Activated T-cell treated with anti-CD3 and anti-CD28 coated beads for 4 hours (primary cell): ENCODE data around the gene TRIM59.

Experiments
- DNase-seq: peaks from one replicate; pipeline ENCODE4 v3.0.0-alpha.2; 2020

The TRIM59 gene, protein sequence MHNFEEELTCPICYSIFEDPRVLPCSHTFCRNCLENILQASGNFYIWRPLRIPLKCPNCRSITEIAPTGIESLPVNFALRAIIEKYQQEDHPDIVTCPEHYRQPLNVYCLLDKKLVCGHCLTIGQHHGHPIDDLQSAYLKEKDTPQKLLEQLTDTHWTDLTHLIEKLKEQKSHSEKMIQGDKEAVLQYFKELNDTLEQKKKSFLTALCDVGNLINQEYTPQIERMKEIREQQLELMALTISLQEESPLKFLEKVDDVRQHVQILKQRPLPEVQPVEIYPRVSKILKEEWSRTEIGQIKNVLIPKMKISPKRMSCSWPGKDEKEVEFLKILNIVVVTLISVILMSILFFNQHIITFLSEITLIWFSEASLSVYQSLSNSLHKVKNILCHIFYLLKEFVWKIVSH

DNA sequence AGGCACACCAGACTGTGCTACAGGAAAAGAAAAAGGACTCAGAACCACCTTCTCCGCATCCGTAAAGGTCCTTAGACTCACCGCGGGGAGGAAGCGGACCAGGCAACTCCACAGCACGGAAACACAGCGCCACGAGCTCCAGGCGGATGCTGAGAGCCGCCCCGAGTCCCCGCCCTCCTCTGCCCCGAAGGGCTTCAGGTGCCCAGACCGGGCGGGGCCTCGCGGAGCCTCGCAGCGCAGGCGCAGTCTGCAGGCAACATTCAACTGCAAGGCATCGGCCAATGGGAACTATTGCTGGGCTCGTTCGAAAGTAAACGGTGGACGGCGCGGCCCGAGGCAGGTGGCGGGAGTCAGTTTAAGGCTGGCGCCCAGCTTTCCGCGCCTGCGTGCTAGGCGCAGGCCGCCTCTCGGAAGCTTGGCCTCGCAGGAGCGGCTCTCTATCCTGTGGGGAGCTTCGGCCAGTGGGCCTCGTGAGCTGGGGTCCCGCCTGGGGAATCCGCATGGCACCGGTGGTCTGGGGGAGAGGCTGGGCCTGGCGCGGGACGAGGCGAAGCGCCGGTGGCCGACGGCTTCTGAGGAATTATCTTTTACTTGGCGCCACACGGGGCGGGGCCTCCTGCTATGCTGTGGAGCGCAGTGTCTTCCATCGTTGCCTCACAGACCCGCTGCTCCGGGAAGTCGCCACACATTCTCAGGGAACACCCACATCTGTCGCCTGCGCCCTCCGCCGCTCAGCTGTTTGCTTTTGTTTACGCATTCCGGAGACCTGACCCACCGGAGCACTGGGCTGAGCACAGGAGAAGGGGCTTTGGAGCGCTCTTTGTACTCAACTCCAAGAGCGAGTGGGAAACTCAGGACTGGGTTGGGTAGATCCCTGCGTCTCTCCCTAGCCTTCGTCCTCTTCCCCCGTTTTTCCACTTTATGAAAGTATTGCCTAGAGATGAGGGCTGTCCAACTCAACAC lies at the start of gene TRIM59:
TRIM59 (minus strand) TSS at position 151 of the 963 bp plus-strand sequence. CDS start 10,603 bp downstream, outside the sequence.
- peak; percentile 91 for DNase-seq

DNA sequence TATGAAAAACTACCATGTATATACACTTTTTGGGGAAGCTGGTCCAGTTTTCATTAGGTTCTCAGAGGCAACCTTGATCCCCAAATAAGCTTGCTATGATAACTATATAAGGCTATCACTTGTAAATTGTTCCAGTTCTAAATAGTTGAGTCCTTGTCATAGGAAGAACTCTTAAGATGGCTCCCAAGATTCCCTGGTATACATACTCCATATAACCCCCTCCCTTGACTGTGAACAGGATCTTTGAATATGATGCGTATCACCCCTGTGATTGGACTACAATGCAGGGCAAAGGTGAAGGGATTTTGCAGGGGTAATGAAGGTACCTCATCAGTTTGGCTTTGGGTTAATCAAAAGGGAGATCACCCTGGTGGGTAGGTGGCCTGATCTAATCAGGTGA lies 48.6 kb upstream of the TRIM59 start:
- no peak for DNase-seq

DNA sequence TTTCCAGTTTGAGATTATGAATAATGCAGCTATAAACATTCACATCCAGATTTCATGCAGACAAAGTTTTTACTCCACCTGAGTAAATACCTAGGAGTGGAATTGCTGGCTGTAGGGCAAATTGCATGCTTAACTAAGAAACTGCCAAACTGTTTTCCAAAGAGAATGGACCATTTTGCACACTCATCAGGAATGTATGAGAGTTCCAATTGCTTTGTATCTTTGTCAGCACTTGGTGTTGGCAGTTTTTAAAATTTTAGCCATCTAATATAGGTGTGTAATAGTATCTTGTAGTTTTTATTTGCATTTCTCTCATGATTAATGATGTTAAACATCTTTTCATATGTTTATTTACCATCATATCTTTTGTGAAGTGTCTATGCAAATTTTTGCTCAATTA lies 40.6 kb upstream of the TRIM59 start:
- no peak for DNase-seq

DNA sequence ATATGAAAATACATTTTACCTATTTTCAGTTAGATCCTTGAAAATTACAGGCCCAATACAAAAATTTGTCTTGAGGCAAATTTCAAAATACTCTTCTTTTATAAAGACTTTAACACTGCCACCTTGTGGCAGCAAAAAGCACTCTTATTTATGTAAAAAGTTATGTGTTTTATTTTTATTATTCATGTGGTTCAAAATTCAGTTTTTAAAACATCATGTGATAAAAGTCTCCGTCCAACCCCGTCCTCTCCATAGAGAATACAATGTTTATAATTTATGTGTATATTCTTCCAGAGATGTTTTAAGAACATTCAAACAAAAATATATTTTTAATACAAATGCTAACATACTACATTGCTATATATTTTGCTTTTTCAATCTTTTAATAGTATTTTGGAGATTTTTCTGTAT lies 36.9 kb upstream of the TRIM59 start:
- DNase-seq = no peak

DNA sequence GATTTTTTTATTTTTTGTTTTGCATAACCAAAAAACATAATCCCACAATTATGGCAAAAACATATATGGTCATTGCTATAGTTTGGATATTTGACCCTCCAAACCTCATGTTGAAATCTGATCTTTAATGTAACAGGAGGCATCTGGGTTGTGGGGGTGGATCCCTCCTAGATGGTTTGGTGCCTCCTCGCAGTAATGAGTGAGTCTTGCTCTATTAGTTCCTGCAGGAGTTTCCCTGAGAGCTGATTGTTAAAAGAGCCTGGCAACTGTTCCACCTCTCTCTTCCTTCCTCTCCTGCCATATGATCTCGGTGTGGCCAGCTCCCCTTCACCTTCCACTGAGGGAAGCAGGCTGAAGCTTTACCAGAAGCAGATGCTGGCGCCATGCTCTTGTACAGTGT lies 33.2 kb upstream of the TRIM59 start:
- DNase-seq = no peak

DNA sequence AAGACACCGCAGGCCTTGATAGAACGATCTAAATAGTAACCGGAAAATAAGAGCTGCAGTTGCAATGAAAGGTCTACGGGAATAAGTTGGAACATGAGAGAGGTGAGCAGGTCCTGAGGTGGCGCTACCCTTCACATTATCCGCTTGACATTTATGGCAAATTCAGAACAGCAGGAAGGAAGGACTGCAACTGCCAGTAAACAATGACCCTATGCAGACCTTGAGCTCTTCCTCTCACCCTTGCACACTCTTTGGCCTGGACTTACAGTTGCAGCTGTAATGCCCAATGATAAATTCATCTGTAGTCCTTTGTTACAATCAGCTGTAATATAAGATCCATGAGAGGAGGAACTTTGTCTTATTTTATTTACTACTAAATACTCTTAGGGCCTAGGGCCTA lies 32.3 kb upstream of the TRIM59 start:
- DNase-seq = no peak

DNA sequence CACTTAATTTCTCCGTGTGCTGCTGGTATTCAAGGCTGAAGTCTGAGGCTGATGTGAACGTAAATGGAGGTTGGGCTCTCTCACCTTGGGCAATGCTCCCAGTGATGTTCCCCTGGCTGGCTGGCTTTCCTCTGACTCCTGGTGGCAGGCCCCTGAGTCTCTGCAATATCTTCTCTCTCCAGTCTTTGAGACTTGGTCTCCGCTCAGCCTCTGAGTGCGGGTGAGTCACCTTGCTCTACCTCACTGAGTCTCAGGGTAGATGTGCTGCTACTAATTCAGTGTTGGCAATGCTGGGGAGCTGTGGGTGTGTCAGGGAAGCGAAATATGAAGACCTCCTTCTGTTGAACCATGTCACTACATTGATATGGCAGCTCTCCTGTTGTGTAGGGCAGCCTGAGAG lies 31.3 kb upstream of the TRIM59 start:
- no peak for DNase-seq

DNA sequence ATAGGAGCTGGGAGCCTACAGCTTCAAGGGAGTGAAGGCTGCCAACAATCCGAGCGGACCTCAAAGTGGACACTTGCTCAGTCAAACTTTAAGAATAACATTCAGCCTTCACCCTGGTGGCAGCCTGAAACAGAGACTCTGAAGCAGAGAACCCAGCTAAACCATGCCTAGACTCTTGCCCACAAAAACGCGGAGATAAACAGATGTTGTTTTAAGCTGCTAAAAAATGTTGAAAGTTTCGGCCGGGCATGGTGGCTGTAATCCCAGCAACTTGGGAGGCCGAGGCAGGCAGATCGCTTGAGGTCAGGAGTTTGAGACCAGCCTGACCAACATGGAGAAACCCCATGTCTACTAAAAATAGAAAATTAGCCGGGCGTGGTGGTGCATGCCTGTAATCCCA lies 29.8 kb upstream of the TRIM59 start:
- no peak for DNase-seq

DNA sequence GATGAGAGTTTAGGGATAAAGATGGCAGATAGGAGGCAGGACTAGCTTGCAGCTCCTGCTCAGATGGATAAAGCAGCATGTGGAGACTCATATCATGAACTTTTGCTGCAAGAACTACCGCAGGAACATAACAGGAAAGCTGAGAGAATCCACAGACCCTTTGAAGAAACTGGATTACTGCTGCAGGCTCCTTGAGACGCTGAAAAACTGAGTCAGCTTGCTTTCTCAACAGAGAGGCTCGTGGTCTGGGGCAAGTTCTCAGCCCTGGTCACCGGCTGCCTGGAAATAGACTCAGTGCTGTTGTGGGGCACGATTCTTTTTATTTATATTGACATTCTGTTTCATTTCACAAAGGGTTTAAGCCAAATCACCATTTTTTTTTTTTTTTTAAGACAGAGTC lies 28.8 kb upstream of the TRIM59 start:
- no peak for DNase-seq

DNA sequence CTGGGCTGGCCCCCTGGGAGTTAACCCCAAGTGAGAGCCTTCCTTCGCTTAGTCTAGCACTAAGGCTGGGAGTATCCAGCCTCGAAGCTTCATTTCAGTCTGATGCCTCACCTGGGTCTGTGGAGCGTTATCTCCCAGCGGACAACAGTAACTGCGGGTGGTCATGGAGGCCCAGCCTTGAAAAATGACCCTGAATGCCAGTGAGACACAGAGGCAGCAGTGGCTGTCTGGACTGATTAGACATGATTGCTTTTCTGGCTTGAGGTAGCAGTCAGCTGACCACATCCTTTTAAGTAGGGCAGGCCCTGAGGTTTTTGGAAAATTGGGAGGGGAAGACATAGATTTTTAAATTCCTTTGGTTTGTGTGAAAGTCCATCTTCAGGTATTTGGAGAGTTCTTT lies 28.2 kb upstream of the TRIM59 start:
- DNase-seq = no peak

DNA sequence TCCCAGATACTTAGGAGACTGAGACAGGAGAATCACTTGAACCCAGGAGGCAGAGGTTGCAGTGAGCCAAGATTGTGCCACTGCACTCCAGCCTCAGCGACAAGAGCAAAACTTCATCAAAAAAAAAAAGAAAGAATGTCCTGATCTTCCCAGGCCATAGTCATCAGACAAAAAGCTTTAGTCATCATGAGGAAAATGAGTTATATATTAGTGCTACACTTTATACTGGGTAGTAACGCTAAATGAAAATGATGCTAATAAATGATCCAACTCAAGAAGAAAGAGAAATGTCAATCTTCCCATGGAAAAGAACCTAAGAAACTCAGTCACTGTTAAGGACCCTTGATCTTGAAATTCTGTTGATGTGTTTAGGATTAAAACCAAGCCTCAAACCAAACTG lies 26.3 kb upstream of the TRIM59 start:
- DNase-seq = no peak

DNA sequence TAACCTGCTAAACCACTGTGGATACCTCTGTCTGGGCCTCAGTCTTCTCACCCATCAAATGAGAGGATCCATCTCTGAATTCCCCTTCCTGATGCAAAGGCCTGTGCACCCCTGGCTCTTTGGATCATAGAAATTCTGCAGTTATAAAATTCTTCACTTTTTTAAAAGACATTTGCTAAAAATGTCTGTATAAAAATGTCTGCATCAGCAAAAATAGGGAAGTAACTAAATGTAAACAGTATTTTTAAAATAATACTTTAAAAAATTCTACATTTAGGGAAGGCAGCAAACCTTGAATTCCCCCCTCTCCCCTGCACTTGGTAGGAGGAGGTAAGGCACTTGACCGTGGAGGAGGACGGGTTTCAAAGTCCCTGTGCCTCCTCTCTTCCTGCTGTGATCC lies 25.6 kb upstream of the TRIM59 start:
- DNase-seq = no peak

DNA sequence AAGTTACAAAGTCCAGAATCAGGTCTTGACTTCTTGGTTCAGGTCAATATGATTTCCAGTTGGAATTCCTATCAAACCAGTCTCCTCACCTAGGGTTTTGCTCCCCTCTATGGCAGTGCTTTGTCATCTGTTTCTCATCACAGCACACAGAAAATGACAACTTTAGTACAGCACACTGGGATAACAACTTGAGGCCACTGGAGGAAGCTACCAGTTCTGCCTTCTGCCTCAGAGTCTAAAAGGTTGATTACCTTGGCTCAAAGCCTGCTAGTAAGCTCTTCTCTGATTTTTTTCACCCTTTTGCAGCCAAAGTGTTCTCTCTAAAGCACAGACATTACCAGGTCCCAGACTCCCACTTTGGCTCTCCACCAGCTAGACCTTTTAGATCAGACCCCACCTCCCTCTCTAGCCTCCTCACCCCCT lies 24.8 kb upstream of the TRIM59 start:
- DNase-seq = no peak

DNA sequence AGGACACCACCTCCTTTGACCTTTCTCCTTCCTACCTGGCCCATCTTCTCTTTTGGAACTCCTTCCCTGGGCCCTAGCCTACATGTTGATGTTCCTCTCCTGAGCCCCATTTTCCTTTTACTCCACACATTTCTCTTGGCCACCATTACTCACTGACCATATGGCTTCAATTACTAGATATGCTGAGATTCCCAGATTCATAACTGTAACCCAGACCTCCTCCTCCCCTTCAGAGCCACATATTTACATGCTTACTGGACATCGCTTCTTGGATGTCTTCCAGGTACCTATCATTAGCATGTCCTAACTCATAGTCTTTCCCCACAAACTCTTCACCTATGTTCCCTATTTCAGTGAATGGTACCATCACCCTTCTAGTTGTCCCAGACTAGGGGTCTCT lies 24.4 kb upstream of the TRIM59 start:
- DNase-seq = no peak

DNA sequence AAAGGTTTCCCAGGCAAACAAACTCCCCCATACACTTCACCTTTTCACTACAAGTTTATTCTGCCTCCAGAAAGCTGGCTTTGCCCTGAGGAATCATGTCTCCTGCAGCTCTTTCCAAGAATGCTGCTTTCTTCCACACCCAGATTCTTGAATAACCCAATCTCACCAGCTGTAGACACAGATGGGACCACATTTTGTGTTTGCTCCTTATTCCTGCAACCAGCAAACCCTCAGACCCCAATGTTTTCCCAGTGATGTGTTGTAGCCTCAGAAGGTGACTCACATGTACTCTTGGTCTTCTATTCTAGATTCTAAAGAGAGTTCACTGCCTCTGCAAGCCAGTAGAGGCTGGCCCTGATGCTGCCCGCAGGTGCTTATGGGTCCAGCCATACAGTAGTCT lies 23.6 kb upstream of the TRIM59 start:
- no peak for DNase-seq

DNA sequence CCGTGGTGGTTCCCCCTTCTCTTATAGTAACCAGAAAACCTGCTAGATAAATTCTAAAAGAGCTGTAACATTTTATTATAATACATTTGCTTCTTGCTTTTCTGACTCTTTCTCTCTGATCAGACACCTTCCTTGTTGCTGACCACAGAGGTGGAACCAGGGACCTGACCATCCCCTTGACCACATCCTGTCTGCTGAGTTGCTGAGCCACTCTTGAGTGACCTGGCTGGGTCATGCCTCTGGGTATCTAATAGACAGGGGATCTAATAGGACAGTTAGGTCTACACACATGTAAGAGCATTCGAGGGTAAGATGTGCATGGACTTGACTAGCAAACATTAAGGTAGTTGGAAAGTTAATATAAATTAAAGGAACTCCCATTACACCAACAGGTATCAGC lies 22.8 kb upstream of the TRIM59 start:
- DNase-seq = no peak

DNA sequence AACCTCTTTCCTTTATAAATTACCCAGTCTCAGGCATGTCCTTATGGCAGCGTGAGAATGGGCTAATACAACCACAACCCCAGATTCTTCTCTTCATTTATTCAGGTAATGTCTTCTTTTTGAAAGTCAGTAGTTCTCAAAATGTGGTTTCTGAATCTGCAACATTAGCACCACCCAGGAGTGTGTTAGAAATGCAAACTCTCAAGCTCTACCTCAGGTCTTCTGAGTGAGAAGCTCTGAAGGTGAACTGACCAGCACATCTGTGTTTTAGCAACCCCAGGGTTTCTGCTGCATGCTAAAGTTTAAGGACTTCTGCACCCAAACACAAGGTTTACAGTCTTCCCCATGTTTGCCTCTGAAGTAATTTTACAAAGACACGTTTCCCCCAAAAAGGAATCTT lies 22.3 kb upstream of the TRIM59 start:
- no peak for DNase-seq

DNA sequence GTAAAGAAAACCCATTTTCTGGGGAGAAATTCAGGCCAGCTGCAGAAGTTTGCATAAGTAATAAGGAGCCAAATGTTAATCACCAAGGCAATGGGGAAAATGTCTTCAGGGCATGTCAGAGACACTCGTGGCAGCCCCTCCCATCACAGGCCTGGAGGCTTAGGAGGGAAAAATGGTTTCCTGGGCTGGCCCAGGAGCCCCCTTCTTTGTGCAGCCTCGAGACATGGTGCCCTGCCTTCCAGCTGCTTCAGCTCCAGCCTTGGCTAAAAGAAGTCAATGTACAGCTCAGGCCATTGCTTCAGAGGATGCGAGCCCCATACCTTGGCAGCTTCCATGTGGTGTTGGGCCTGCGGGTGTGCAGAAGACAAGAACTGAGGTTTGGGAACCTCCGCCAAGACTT lies 20.6 kb upstream of the TRIM59 start:
- no peak for DNase-seq

DNA sequence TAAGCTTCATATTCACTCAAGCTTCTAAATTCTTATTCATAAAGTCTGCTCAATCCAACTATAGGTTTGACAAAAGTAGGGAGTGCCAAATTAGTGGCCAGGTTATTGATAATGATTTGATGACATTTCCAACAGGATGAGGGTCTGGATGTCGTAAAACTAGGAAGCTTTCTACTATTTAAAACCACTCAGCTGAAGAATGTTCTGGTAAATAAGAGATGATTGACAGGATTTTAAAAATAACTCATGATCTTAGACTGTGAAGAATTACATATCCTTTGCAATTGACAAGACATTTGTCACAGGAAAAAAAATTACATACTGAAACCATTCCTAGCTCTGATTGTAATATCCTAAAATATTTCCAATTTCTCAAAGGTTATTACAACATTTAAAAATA lies 15.4 kb upstream of the TRIM59 start:
- no peak for DNase-seq

DNA sequence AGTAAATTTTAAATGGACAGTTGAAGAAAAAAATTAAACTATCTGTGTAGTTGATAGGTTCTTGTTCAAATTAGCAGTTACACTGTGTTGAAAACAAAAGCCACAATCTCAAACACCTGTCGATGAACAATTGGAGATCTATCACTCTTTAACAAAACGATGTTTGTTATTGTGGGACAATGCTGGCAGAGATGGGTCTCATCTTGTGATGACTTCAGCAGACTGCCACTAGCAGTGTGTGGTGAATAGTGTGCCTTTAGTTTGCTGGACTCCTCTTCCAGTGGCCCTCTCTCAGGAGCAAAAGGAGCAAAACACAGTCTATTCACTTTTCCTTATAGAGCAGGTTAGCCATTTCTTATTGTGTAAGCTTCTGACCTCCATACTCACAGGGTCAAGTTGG lies 14.7 kb upstream of the TRIM59 start:
- no peak for DNase-seq

DNA sequence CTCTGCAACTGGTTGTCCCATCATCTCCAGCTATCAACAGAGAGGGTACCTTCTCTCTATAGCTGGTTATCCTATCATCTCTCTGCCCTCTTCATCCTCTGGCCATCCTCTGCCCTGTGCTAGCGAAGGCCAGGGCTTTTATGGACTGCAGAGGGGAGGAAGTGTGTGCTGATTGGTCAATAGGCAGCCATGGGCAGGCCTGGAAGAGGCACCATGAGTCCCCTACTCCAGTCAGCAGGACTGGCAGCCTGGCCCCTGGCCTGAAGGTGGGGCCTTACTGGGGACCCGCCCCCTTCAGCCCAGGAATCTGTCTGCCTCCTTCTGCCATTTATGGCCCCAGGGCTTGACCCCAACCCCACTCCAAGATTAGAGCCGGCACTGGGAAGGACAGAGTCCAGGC lies 10.4 kb upstream of the TRIM59 start:
- no peak for DNase-seq

DNA sequence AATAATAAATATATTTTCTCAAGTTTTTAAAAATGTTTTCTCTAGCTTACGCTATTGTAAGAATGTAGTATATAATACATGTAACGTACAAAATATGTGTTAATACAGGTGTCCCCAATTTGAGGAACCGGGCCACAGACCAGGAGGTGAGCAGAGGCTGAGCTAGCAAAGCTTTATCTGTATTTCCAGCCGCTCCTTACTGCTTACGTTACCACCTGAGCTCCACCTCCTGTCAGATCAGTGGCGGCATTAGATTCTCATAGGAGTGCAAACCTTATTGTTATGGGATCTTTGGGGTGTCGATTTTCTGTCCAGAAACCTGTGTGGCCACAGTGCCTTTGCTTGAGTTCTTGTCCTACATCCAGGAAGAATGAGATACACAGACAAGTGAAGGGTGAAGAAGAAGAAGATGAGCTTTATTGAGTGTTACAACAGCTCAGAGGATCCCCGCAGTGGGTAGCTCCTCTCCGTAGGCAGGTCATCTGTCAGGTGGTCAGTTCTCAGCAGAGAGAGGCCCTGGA lies 9.9 kb upstream of the TRIM59 start:
- DNase-seq = no peak

DNA sequence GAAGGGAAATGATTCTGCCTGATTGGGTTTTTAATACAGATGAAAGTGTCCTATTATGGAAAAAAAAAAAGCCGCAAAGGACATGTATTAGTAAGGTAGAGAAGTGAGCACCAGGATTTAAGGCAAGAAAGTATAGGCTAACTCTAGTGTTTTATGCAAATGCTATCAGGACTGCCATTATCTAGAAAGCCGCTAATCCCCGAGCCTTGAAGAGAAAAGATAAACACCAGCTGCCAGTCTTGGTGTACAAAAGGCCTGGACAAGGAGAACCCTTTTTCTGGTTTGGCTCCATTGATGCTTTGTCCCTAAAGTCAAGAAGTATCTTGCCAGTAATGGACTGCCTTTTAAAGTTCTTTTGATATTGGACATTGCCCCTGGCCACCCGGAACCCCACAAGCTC lies 8.6 kb upstream of the TRIM59 start:
- no peak for DNase-seq

DNA sequence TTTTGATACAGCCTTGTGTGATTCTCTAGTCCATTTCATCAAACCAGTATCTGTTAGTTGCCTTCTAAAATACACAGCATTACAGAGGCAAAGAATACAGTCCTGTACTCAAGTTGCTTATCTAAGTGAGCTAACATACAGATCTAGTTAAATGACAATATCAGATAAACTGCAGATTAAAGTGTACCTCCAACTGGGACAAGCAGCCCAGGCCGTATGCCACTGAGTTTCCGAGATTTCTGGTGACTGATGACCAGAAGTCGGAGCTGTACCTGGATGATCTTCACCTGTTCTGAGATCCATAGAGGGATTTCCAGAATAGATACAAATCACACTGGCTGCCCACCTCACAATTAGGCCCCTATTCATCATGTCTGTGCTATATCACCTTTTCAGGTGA lies 6.3 kb upstream of the TRIM59 start:
- DNase-seq = no peak
